Lung (tissue), 12 donors: ENCODE data around the gene IL5RA. TPM values are rescaled to one million over a fixed set of nuclear protein-coding genes. Genes with fewer than 3 reads are reported as not detected.

Experiments
- ATAC-seq: fragments of 200-7000 bp; cut with Tn5 transposase; one replicate; pipeline ENCODE4 v1.9.1; 2020; ENCODE audit warnings: moderate number of reproducible peaks; ENCODE audit not compliant: insufficient read depth, low FRiP score
- DNase-seq, 3 donors: peaks; one replicate each; pipeline ENCODE4 v3.0.0-alpha.2; 2013 to 2017
- H3K27ac ChIP-seq, 2 donors: one replicate each; pipeline ENCODE4 v1.5.1; 2013; ENCODE audit warnings: mild to moderate bottlenecking in 2 of 2, moderate library complexity in 2 of 2, control low read depth in 1 of 2, inconsistent platforms in 1 of 2, low read depth in 1 of 2, low read length in 1 of 2
- H3K27me3 ChIP-seq, 3 donors: one replicate each; pipeline ENCODE4 v1.5.1; 2013; ENCODE audit warnings: low read length in 2 of 3; ENCODE audit not compliant: control insufficient read depth in 3 of 3, insufficient read depth in 3 of 3
- H3K36me3 ChIP-seq, 4 donors: one replicate each; pipeline ENCODE4 v1.5.1; 2013; ENCODE audit warnings: low read length in 4 of 4, mild to moderate bottlenecking in 1 of 4, moderate library complexity in 1 of 4; ENCODE audit not compliant: control insufficient read depth in 4 of 4, insufficient read depth in 4 of 4
- H3K4me1 ChIP-seq, 5 donors: one replicate each; pipeline ENCODE4 v1.5.1; 2013; ENCODE audit warnings: low read length in 5 of 5, mild to moderate bottlenecking in 2 of 5, moderate library complexity in 1 of 5; ENCODE audit not compliant: control insufficient read depth in 5 of 5, insufficient read depth in 5 of 5
- H3K4me3 ChIP-seq: one replicate; pipeline ENCODE4 v1.5.1; 2013; ENCODE audit warnings: mild to moderate bottlenecking, control low read depth, moderate library complexity
- H3K9ac ChIP-seq, 2 donors: one replicate each; pipeline ENCODE4 v1.5.1; 2013; ENCODE audit warnings: low read length in 2 of 2, control low read depth in 1 of 2; ENCODE audit not compliant: insufficient read depth in 1 of 2
- H3K9me3 ChIP-seq, 4 donors: one replicate each; pipeline ENCODE4 v1.5.1; 2013; ENCODE audit warnings: low read length in 3 of 4, mild to moderate bottlenecking in 1 of 4, moderate library complexity in 1 of 4; ENCODE audit not compliant: control insufficient read depth in 4 of 4, insufficient read depth in 3 of 4
- CTCF ChIP-seq: IDR thresholded peaks from 2 replicates; pipeline ENCODE4 v1.5.1; 2012; ENCODE audit warnings: mild to moderate bottlenecking; ENCODE audit errors: control extremely low read depth, extremely low read depth
- WGBS, 2 donors: extraction: QIAGEN DNeasy Blood & Tissue Kit; methylation state at CpG; one replicate each; pipeline ENCODE4 v1.1.7; 2013; 5-methylcytosine and 5-hydroxymethylcytosine counted together
- polyA plus RNA-seq, 2 donors: library from polyadenylated mRNA; stranded (reverse); fragments of 200-250 nt; gene quantifications; one replicate each; pipeline ENCODE4 v1.2.1, GENCODE V29; 2013
- total RNA-seq, 2 donors: library from RNA; depleted of rRNA in 1 of 2; stranded (reverse); fragments of >200 nt in 1 of 2; gene quantifications; one replicate each; pipeline ENCODE4 v1.2.1, GENCODE V29; 2014 to 2021
- donor health status: control.
- donor health status: control.
- donor health status: Bipolar disorder and iron deficiency.
- donor health status: healthy.
- donor health status: DM: yes; HTN: yes; CAD: no.

Gene IL5RA
- total and polyA plus RNA-seq, 4 donors = 1.1 to 23.3 (median 7.7) TPM

- H3K4me3 ChIP-seq = no peak overlapping the region
- no peaks in the 10 kb centered on the region for H3K36me3 ChIP-seq
- H3K27me3 ChIP-seq = no peaks in the 10 kb centered on the region
- no peaks in the 10 kb centered on the region for H3K4me1 ChIP-seq
- 74 to 85% methylated on average over 25 of the region's 25 CpGs for WGBS, 2 donors
- TF ChIP-seq CTCF = no peak
- H3K9ac ChIP-seq = no peak overlapping the region
- H3K27ac ChIP-seq = no peak overlapping the region
- H3K9me3 ChIP-seq = no peaks in the 10 kb centered on the region
- ATAC-seq (peak; percentile 39), DNase-seq (no peak)
These were observed 71.8 kb downstream of the IL5RA start for GRCh38 chr3:3038201-3038991.

GRCh38 chr3:3037156-3037555, 73.0 kb downstream of the IL5RA start:
- Histone ChIP-seq H3K9me3 (no peaks in the 10 kb centered on the region), H3K36me3 (no peaks in the 10 kb centered on the region), H3K4me3 (no peak overlapping the region), H3K4me1 (peaks cover 0 to 8% (median 4%) of the 10 kb centered on the region in 5 donors), H3K27me3 (no peaks in the 10 kb centered on the region), H3K9ac (no peak overlapping the region), H3K27ac (no peak overlapping the region)
- DNase-seq = no peak
- TF ChIP-seq CTCF = no peak
- ATAC-seq = no peak
- WGBS, 2 donors = 92 to 93% methylated on average over 13 of the region's 13 CpGs

- no peak overlapping the region for H3K9ac ChIP-seq
- ATAC-seq (no peak), DNase-seq (peak; percentile 43 to 53 (median 51))
- no peaks in the 10 kb centered on the region for H3K9me3 ChIP-seq
- TF ChIP-seq CTCF = no peak
- H3K4me3 ChIP-seq = no peak overlapping the region
- H3K36me3 ChIP-seq = no peaks in the 10 kb centered on the region
- 42 to 68% methylated on average over 4 of the region's 4 CpGs for WGBS, 2 donors
- H3K4me1 ChIP-seq = peaks cover 0 to 23% (median 8%) of the 10 kb centered on the region in 5 donors
- H3K27me3 ChIP-seq = no peaks in the 10 kb centered on the region
- no peak overlapping the region for H3K27ac ChIP-seq
These were observed 78.8 kb downstream of the IL5RA start for GRCh38 chr3:3031326-3031725.
